Activated CD4-positive, alpha-beta T cell treated with anti-CD3 and anti-CD28 coated beads for 24 hours (primary cell): Measurements from ENCODE around the gene ZC3HAV1L.
"Not testable (repeated sequence)": the region's sequence is repeated elsewhere in the genome, so short reads cannot be mapped to it uniquely, and the experiment has no call there.

Experiments
- DNase-seq, 2 donors: peaks; one replicate each; pipeline ENCODE4 v3.0.0-alpha.2; 2020; ENCODE audit warnings: low read depth in 2 of 2

Gene ZC3HAV1L, protein sequence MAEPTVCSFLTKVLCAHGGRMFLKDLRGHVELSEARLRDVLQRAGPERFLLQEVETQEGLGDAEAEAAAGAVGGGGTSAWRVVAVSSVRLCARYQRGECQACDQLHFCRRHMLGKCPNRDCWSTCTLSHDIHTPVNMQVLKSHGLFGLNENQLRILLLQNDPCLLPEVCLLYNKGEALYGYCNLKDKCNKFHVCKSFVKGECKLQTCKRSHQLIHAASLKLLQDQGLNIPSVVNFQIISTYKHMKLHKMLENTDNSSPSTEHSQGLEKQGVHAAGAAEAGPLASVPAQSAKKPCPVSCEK

DNA sequence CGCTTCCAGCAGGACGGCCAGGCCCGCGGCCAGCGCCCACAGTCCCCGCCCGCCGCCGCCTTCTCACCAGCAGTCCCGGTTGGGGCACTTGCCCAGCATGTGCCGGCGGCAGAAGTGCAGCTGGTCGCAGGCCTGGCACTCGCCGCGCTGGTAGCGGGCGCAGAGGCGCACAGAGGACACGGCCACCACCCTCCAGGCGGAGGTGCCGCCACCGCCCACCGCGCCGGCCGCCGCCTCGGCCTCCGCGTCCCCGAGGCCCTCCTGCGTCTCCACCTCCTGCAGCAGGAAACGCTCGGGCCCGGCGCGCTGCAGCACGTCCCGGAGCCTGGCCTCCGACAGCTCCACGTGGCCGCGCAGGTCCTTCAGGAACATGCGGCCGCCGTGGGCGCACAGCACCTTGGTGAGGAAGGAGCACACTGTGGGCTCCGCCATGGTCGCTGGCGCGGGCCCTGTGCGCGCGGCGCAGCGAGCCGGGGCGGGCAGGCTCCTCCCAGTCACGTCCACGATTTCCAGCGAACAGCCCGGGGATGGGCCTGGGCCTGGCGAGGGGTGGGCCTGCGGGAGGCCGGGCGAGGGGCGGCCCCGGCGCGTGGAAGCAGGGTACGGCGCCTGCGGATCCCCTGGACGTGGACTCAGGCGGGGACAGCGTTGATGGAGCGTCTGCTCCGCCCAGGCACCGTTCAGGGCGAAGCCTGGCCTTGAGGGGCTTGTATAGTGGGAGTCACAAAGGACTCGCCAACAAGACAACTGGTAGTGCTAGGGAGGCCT, at the start of gene ZC3HAV1L:
Gene ZC3HAV1L, minus strand, starts transcription at position 457 of the 768 bp plus-strand sequence. Its CDS starts 25 bp downstream, at position 432.
- DNase-seq, result peak; percentile 36 to 63

DNA sequence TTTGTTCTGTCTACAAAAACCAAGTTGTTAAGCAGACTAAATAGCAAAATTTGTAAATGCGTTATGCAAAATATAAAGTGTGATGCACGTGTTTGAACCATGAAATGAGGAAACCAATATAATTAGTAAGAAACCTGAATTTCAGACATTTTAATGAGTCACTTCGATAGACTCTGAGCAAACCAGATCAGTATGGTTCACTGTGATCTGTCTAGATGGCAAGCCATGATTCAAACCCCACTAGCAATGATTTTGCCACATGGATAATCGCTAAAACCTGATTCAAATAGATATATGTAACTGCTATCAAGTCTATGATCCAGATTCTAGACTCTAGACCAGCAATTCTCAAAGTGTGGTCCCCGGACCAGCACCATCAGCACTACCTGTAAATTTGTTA, 48.9 kb upstream of the ZC3HAV1L start:
- DNase-seq, result no peak

DNA sequence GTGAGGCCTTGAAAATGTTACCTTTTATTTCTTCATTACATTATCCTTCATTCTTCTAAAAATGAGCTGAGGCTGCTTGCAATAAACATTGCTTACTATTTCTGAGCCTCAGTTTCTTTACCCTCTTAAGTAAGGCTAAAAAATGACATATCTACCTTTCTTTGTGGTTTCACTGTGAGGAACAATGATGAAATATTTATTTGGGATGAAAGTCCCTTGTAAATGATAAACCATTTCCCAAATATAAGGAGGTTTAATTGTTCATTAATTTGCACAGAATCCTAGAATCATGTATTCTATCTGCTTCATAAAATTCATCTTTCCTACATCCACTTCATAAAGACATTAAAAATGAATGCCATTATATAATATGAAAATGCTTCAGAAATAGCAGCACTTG, 45.7 kb upstream of the ZC3HAV1L start:
- DNase-seq, result no peak

DNA sequence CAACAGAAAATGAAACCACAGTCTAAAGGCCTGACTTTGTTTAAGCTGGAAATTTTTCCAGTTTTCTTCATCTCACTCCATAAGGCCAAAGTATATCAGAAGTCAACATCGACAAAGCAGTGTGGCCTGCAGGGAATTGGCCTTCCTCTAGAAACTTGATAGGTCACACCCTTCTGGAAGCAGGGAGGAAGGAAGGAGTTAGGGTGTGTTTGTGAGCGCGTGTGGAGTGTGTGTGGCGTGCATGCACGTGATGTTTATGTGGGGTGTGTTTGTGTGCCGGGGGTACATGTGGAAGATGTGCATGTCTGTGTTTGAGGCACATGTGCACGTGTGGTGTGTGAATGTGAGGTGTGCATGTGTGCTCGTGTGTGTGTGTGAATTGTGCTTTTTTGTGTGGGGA, 45.1 kb upstream of the ZC3HAV1L start:
- no peak for DNase-seq

DNA sequence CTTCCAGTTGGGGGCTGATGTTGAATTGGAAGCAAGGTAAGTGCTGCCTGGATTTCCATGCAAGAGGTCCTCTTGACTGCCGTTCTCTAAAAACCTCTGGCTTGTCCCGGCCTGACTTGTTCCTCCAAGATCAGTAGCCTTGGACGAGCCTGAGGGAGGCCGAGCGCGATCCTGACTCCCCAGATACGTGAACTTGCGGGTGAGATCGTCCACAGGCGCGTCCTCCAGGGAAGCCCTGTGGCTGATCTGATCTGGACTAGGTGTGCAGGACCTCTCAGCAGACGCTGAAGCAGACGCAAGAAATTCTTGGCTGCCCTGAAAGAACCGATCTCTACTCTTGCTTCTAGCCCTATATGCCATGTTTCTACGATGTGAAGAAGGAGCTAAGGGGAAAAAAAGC, 44.0 kb upstream of the ZC3HAV1L start:
- no peak for DNase-seq

DNA sequence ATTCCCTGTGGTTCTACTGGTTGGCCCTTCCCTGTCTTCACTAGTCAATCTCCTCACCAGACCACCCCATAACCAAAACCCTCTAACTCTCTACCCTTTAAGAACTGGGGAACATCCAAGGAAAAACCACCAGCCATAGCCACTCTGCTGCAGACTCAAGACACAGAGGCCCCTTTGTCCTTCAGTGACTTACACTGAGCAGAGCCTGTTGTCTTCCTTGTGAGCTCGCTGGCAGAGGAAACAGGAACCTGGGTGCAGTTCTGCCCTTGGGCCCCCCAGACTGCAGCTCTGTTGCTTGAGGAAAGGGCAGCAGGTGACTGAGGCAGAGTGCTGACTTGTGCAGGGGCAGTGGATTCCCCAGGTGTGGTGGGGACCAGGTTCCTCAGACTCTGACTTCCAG, 43.1 kb upstream of the ZC3HAV1L start:
- DNase-seq, result no peak

DNA sequence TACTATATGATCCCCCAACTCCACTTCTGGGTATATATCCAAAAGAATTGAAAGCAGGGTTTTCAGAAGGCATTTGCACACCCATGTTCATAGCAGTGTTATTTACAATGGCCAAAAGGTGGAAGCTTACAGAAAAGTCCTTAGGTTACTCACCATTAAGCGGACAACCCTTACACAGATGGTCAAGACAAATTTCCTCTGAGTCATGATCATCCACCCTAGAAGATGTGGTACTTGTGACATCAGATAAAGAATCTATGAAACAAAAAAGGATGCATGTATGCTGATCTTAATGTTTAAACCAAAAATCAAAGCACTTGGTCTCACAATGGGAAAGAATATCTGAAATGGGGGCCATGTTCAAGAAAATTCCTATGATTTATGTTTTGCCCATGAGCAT, 42.6 kb upstream of the ZC3HAV1L start:
- no peak for DNase-seq

DNA sequence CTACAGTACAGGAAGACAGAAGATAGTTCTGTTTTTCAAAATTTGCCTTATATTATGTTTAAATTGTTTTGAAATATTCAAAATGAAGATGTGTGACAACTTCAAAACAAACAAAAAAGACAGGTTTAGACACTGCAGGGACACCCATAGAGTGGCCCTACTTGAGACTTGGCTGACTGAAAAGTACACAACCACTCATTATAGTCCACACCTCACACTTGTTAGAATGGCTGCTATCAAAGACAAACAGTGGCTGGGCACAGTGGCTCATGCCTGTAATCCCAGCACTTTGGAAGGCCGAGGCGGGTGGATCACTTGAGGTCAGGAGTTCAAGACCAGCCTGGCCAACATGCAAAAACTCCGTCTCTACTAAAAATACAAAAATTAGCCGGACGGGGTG, 41.9 kb upstream of the ZC3HAV1L start:
- not testable (repeated sequence) for DNase-seq

DNA sequence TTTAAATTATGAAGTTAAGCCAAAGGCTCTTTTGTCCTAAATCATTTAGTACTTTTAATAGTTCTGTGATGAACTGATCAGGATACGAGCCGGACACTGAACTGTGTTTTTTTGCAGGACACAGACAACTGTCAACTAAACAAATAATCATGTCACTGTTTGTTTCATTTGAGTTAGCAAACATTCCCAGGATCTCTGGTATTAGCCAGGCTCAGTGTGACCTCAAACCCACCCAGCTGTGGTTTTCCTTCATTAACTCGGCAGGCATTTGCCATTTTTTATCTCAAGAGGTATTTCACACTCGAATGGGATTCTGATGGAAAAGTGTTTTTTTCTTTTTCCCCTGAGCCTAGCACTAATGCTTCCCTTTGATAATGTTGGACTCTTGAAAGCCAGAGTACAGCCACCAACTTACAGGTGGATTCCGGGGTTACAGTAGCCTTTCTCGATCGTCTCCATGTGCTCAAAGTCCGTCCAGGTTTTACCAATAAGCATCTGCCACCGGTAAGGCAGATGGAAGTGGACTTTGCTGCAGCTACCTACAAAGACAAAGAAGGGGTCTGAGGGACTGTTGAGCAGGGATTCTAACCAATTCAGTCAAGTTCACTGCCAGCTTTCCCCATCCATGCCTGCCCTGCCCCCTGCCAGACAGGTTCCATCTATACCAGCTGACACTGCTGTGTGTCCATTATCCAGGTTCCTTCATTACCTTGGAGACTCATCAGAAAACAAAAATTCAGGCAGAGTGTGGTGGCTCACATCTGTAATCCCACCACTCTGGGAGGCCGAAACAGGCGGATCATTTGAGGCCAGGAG, 40.2 kb upstream of the ZC3HAV1L start:
- DNase-seq, result no peak

DNA sequence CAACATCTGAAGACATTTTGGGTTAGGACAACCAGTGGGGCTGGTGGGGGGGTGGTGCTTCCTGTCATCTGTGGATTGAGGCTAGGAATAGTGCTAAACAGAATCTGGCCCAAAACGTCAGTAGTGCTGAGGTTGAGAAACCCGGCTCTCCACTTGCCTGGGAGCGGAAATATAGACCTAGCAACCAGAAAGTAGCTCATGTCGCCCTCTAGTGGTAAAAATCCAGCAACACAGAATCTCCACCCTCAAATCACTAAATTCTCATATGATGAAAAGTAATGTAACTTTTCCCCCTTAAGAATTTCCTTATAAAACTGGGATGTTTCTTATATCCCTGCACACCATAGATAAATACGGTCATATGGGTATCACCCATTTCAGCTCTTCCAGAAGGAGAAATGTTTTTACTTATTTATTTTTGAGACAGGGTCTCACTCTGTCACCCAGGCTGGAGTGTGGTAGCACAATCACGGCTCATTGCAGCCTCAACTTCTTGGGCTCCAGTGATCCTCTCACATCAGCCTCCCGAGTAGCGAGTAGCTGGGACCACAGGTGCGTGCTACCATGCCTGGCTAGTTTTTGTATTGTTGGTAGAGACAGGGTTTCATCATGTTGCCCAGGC, 39.3 kb upstream of the ZC3HAV1L start:
- peak; percentile 28 to 62 for DNase-seq

DNA sequence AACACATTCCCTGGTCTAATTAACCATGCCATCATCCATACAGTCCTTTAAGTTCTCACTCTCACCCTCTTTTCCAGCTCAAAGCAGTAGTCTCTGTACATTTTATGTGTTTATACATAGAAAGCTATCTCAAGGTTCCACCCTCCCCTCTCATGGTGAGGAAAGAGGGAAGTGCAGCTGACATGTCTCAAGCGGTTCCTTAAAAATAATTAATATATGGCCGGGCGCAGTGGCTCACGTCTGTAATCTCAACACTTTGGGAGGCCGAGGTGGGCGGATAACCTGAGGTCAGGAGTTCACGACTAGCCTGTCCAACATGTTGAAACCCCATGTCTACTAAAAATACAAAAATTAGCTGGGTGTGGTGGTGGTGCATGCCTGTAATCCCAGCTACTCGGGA, 37.0 kb upstream of the ZC3HAV1L start:
- no peak for DNase-seq

DNA sequence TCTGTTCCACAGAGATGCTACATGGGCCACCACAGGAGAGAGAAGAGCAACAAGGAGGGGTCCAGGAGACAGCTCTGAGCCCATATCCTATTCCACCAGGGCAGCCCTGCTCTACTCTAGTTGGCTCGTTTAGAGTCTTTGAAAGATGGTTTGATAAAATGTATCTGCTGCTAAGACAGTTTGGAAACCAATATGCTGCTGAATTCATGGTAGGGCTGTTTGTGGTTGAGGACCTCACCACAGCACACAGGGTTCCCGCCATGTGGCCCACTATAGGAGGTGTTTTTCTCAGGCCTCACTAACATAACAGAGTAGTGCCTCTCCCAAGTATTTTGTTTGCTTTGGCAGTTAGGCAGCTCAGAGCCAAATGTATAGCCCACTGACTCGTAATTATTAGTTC, 35.8 kb upstream of the ZC3HAV1L start:
- DNase-seq, result no peak

DNA sequence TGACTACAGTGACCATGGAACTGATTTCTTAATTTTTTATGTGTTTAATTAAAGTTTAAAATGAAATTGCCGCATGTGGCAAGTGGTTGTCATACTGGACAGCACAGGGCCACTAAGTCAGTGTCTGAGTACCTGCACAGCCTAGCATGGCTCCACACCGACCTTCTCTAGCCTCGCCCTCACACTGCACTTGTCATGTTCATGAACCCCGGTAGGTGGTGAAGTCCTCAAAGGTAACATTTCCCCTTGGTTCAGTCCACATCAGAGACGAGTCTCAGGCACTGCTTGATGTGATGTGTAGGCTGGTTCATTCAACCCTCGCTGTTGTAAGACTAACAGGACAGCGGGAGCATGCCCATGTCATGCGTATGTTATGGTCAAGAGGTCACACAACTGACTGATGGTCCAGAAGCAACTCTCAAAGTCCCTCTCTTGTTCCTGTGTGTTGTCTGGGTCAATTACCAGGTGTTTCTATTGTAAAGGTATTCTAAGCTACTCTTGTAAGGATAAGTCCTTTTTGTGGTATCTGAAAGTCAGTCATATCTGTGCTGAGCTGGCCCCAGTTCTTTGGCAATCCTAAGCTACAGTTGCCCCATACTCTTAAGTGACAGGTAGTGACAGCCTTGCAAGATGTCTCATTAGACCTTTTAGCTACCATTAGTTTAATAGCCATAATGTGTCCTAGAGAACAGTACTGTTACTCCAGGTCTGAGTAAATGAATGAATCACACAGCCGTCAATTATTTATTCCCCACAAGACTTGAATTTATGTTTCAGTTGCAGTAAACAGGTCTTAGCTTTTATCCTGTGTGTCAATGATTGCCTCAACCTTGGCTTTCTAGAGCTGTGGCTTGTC, 32.9 kb upstream of the ZC3HAV1L start:
- no peak for DNase-seq

DNA sequence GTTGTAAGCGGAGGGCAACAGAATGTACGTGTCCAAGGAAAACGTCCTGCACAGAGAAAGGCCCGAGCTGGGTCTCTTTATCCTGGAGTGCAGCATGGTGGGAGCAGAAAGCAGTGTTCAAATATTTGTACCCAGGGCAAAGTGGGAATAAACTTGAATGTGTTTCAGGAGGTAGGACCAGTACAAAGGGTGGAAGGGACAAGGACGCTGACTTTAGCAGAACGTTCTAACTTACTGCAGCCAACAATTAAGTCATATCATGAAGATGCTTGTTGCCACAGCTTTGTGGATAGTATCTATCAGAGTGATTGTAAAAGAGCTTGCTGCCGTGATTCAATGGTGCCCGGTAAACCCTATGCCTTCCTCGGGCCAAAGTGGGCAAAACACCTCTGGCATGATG, 30.5 kb upstream of the ZC3HAV1L start:
- no peak for DNase-seq

DNA sequence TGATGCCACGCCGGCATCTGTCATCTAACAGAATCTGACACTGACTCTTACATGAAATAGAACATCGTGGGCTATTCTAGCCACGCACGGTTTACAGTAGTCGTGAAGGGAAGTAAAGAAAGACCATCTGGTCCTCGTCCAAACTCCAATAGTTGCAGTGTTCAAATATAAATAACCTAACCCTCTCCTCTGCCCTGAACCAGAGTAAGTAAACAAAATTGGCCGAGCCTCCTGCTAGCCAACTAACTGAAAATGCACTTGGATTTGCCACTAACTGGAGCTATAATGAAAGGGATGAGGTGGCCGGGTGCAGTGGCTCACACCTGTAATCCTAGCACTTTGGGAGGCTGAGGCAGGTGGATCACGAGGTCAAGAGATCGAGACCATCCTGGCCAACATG, 29.5 kb upstream of the ZC3HAV1L start:
- no peak for DNase-seq

DNA sequence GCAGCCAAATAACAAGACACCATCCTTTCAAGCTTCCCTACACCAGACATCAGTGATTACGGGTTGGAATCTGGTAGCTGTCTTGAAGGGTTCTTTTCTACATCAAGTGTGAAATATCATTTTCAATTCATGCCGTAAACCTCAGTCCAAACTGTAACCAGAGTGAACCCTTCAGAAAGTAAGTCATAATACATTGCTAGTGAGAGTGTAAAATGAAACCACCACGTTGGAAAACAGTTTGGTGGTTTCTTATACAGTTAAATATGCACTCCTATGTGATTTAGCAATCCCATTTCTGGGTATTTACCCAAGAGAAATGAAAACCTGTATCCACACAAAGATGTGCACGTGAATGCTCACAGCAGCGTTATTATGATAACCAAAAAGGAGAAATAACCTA, 25.6 kb upstream of the ZC3HAV1L start:
- no peak for DNase-seq

DNA sequence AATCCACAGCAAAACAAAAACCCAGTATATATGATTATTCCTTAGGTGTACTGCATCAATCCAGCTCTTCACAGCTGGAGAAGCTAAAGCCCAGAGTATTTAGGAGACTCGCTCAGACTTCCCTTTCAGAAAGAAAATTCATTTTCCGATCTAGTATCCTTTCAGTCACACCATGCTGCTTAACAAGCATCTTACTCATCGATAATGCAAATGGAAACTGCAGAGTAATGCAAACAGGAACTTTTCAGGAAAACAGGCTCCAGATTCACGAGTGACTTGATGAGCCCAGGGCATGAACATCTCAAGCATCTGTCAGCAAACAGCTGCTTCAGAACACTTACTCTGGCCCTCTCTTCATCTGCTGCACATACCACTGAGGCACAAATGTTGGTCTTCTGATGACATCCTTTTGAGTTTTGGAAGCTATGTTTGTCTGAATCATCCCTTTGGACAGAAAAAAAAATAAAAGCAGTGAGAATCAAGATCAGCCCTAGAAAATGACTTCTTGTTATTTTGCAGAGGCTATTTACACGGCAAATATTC, 24.9 kb upstream of the ZC3HAV1L start:
- no peak for DNase-seq

DNA sequence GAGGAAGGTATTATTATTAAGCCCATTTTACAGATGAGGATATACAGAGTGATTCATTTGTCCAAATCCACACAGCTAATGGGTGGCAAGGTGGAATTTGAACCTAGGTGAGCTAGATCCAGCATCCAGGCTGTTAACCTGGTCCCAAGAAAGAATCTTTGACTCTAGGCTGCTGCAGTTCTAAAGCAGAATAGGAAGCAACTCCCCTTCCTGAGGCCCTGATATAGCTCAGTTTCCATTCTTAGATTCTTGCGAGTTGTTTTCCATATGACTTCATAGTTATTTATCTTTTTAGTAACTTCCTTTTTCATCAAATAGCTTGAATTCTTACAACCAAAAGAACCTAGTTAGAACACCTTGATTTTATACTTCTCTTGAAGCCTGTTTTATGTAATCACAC, 24.1 kb upstream of the ZC3HAV1L start:
- DNase-seq, result no peak

DNA sequence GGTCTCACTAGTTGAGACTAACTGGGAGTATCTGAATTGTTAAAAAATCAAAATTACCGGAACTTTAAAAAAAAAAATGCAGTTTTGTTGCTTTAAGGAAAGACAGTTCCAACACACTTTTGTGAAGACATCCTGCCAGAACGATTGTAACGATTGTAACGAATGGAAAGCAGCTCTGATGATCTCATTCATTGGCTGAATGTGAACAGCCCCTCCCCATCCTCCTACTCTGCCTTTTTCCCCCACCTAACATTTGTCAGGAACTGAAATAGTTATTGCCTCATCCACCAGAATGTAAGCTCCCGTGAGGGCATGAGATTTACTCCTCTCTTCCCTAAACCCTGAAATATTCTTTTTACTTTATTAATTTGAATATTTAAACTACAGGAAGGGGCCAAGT, 23.1 kb upstream of the ZC3HAV1L start:
- DNase-seq, result no peak

DNA sequence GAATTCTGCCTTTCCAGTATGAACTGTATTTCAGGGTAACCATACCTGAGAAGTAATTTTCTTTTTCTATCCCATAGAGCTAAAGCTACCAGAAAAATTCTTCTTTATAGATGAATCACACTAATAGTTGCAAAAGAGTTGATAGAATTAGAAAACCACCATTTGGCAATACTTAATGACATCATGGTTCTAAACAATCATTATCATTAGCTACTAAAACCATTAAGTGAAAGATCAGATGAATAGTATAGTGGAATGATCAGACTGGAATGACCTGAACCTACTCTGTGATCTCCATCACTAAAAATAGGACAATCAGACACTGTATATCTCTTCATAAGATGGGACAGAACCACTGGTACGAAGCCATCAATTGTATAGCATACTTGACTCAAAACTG, 19.8 kb upstream of the ZC3HAV1L start:
- no peak for DNase-seq

DNA sequence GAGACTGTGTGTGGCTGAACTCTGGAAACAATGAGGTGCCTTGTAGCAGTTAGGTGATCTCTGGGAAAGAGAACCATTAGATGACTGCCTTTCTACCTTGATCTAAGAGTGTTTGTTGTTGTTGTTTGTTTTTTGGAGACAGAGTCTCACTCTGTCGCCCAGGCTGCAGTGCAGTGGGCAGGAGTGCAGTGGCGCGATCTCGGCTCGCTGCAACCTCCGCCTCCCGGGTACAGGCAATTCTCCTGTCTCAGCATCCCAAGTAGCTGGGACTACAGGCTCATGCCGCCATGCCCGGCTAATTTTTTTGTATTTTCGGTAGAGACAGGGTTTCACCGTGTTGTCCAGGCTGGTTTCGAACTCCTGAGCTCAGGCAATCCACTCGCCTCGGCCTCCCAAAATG, 18.8 kb upstream of the ZC3HAV1L start:
- not testable (repeated sequence) for DNase-seq
